ENCODE results near the gene FBRSL1. TPM values are rescaled to one million over a fixed set of nuclear protein-coding genes. Genes with fewer than 3 reads are reported as not detected.

Gene FBRSL1
- total and polyA plus RNA-seq, 2 of the 8 experiments (the other 6 are each of a cell fraction or from before 2014, with no cell fraction given): 18.4 to 109 TPM

- whole genome bisulfite sequencing, 2 experiments (ENCODE audit: extremely low coverage in 1 of 2, insufficient coverage in 1 of 2, insufficient read length in 1 of 2, insufficient replicate concordance in 2 of 2, low coverage in 1 of 2, low lambda C conversion rate in 2 of 2, missing lambda C conversion rate in 1 of 2): 90% methylated on average over 12 of the region's 12 CpGs; no CpG with 5 or more reads in 1 of the 2 experiments
- Histone ChIP-seq H3K36me3 (ENCODE audit: control insufficient read depth in 2 of 4, insufficient read depth in 4 of 4, low read length in 3 of 4) (no peaks in the 10 kb centered on the region), H3K27me3 (replicated peaks in 1 of 4; ENCODE audit: control insufficient read depth in 3 of 4, extremely low read depth in 1 of 4, insufficient read depth in 3 of 4, low read length in 3 of 4) (peaks cover 0 to 30% (median 17%) of the 10 kb centered on the region in 4 experiments; a peak in 6 of 7 replicates), H4K5ac (ENCODE audit: insufficient read length, low read depth, low read length) (no peak overlapping the region), H3K27ac (ENCODE audit: low read depth, low read length) (no peak overlapping the region), H3K79me1 (ENCODE audit: low read depth, low read length) (peaks cover 28% of the 10 kb centered on the region), H3K23ac (ENCODE audit: insufficient read length) (no peak overlapping the region), H2BK5ac (ENCODE audit: low read depth, low read length) (no peak overlapping the region), H3K56ac (replicated peaks; ENCODE audit: insufficient read length, low read depth, low read length) (no peak overlapping the region), H2BK20ac (ENCODE audit: low read length) (no peak overlapping the region), H3K4me1 (replicated peaks in 1 of 4; ENCODE audit: control insufficient read depth in 3 of 4, insufficient read depth in 4 of 4, low read length in 3 of 4) (peaks cover 0 to 14% (median 1%) of the 10 kb centered on the region in 4 experiments; a peak in 3 of 7 replicates), H2BK12ac (ENCODE audit: low read depth, low read length) (no peak overlapping the region), H4K20me1 (replicated peaks in 1 of 2; ENCODE audit: control insufficient read depth in 1 of 2, insufficient read depth in 2 of 2, low read length in 2 of 2) (peaks cover 56 to 62% of the 10 kb centered on the region in 2 experiments), H3K18ac (ENCODE audit: extremely low read depth, low read length) (no peak overlapping the region), H2BK120ac (replicated peaks; ENCODE audit: low read depth, low read length) (no peak overlapping the region), H3K9me3 (ENCODE audit: insufficient read depth in 2 of 2, low read depth in 1 of 2, low read length in 1 of 2) (no peaks in the 10 kb centered on the region), H2AK5ac (ENCODE audit: low read depth, low read length) (no peak overlapping the region), H3K4me3 (ENCODE audit: extremely low read depth in 1 of 4, insufficient read depth in 2 of 4, low read depth in 3 of 4, low read length in 4 of 4) (no peak overlapping the region), H3K14ac (ENCODE audit: insufficient read length) (no peak overlapping the region), H3K4me2 (ENCODE audit: insufficient read depth in 1 of 2, low read depth in 2 of 2, low read length in 2 of 2) (no peak overlapping the region), H4K8ac (ENCODE audit: extremely low read depth, insufficient read depth, low read length) (no peak overlapping the region), H4K91ac (replicated peaks; ENCODE audit: insufficient read length, low read length) (no peak overlapping the region), H3K79me2 (ENCODE audit: control insufficient read depth in 1 of 2, insufficient read depth in 2 of 2, low read length in 2 of 2) (peaks cover 0 to 69% of the 10 kb centered on the region in 2 experiments; a peak in 3 of 4 replicates), H3K9ac (replicated peaks in 1 of 4; ENCODE audit: extremely low read depth in 1 of 4, low read depth in 3 of 4, low read length in 3 of 4) (no peak overlapping the region), H3K4ac (replicated peaks; ENCODE audit: insufficient read length, low read depth, low read length) (no peak overlapping the region), H3K23me2 (ENCODE audit: low read depth, low read length) (peaks cover 10% of the 10 kb centered on the region; the same call in 1 of the 2 replicates), H2BK15ac (ENCODE audit: low read length) (no peak overlapping the region), H2AFZ (ENCODE audit: low read length) (no peak overlapping the region)
- DNase-seq (ENCODE audit: low read depth in 1 of 2, low spot score in 2 of 2): no peak
- TF ChIP-seq TAF1 (IDR thresholded peaks at IDR 0.05; ENCODE audit: low read depth, low read length) (no peak), MAFK (IDR thresholded peaks at IDR 0.05; ENCODE audit: low read depth, low read length) (no peak), MAX (IDR thresholded peaks at IDR 0.05) (no peak), POLR2A (IDR thresholded peaks at IDR 0.05; ENCODE audit: control extremely low read depth in 1 of 2, low read depth in 2 of 2, low read length in 2 of 2) (no peak), KDM4A (IDR thresholded peaks at IDR 0.05; ENCODE audit: low read depth, low read length, severe bottlenecking) (no peak)
- no peak for FAIRE-seq
- ChIA-PET CTCF (ENCODE audit: partially characterized antibody) (interaction anchor here (1.0 to 1.6 kb wide), 4 partner anchors 9 to 68 kb away, joined by 3 to 4 read pairs (median 4); no protein-coding TSS in a partner anchor), POLR2A (ENCODE audit: partially characterized antibody) (interaction anchor here (1.0 to 1.8 kb wide), 3 partner anchors 11 to 69 kb away, joined by 3 to 4 read pairs (median 3); no protein-coding TSS in a partner anchor)
These were observed 3.0 kb downstream of the FBRSL1 start for GRCh38 chr12:132492951-132493350.
